Measurements from ENCODE around the gene MAB21L3.
A peak's percentile ranks its signal among the peaks of the same experiment; 100 is the strongest.

The MAB21L3 gene

GRCh38 chr1:116111524-116112021, 374 bp downstream of the MAB21L3 start:
- no peak for DNase-seq (ENCODE audit: low read depth)

GRCh38 chr1:116112388-116113140, 1.4 kb downstream of the MAB21L3 start:
- no peak for DNase-seq (ENCODE audit: low read depth)

GRCh38 chr1:116113615-116114014, 2.4 kb downstream of the MAB21L3 start:
- DNase-seq (ENCODE audit: low read depth) = no peak

- peak; percentile 63 for DNase-seq (ENCODE audit: low read depth)
Observed at GRCh38 chr1:116115476-116116439, 4.6 kb downstream of the MAB21L3 start.

- no peak for DNase-seq (ENCODE audit: low read depth)
Observed at GRCh38 chr1:116118471-116118870, 7.3 kb downstream of the MAB21L3 start.

- no peak for DNase-seq (ENCODE audit: low read depth)
Observed at GRCh38 chr1:116119876-116120275, 8.7 kb downstream of the MAB21L3 start.

GRCh38 chr1:116122955-116123757, 12.0 kb downstream of the MAB21L3 start:
- DNase-seq (ENCODE audit: low read depth) = peak; percentile 94

GRCh38 chr1:116123837-116124533, 12.8 kb downstream of the MAB21L3 start:
- DNase-seq (ENCODE audit: low read depth) = no peak

GRCh38 chr1:116125758-116126157, 14.6 kb downstream of the MAB21L3 start:
- no peak for DNase-seq (ENCODE audit: low read depth)

GRCh38 chr1:116126281-116126680, 15.1 kb downstream of the MAB21L3 start:
- DNase-seq (ENCODE audit: low read depth) = no peak

- DNase-seq (ENCODE audit: low read depth) = no peak
Observed at GRCh38 chr1:116127123-116127847, 16.1 kb downstream of the MAB21L3 start.

- no peak for DNase-seq (ENCODE audit: low read depth)
Observed at GRCh38 chr1:116127848-116128540, 16.8 kb downstream of the MAB21L3 start.

GRCh38 chr1:116128664-116129063, 17.5 kb downstream of the MAB21L3 start:
- no peak for DNase-seq (ENCODE audit: low read depth)

- no peak for DNase-seq (ENCODE audit: low read depth)
Observed at GRCh38 chr1:116129537-116129936, 18.3 kb downstream of the MAB21L3 start.

GRCh38 chr1:116130356-116130755, 19.2 kb downstream of the MAB21L3 start:
- no peak for DNase-seq (ENCODE audit: low read depth)

GRCh38 chr1:116131170-116131569, 20.0 kb downstream of the MAB21L3 start:
- no peak for DNase-seq (ENCODE audit: low read depth)

GRCh38 chr1:116131866-116132605, 20.8 kb downstream of the MAB21L3 start:
- no peak for DNase-seq (ENCODE audit: low read depth)

GRCh38 chr1:116133696-116134475, 22.7 kb downstream of the MAB21L3 start:
- no peak for DNase-seq (ENCODE audit: low read depth)

- DNase-seq (ENCODE audit: low read depth) = no peak
Observed at GRCh38 chr1:116134476-116134773, 23.2 kb downstream of the MAB21L3 start.

Measured in HS-5 (cell line).